ENCODE data around the gene PABPC1L2A.
"Not testable (repeated sequence)": the region's sequence is repeated elsewhere in the genome, so short reads cannot be mapped to it uniquely, and the experiment has no call there.

The PABPC1L2A gene

GRCh38 chrX:73068467-73069364 is 10.6 kb downstream of the PABPC1L2A start:
- TF ChIP-seq CTCF (IDR thresholded peaks at IDR 0.05), result no peak

GRCh38 chrX:73067761-73068466 is 11.4 kb downstream of the PABPC1L2A start:
- not testable (repeated sequence) for H3K4me3 ChIP-seq; DNase-seq (ENCODE audit: low spot score); H3K27ac ChIP-seq

More at GRCh38 chrX:73068467-73069364, 10.6 kb downstream of the PABPC1L2A start:
- Histone ChIP-seq H3K27ac (no peak overlapping the region), H3K4me3 (no peak overlapping the region)
- no peak for DNase-seq (ENCODE audit: low spot score)

GRCh38 chrX:73028876-73029275 is 50.4 kb downstream of the PABPC1L2A start:
- no peak for TF ChIP-seq CTCF (IDR thresholded peaks at IDR 0.05)
- Histone ChIP-seq H3K27ac (no peak overlapping the region), H3K4me3 (no peak overlapping the region)
- DNase-seq (ENCODE audit: low spot score), result no peak

All from coronary artery (tissue), 2 donors.